ENCODE measurements around the gene E2F7.

Gene E2F7

DNA sequence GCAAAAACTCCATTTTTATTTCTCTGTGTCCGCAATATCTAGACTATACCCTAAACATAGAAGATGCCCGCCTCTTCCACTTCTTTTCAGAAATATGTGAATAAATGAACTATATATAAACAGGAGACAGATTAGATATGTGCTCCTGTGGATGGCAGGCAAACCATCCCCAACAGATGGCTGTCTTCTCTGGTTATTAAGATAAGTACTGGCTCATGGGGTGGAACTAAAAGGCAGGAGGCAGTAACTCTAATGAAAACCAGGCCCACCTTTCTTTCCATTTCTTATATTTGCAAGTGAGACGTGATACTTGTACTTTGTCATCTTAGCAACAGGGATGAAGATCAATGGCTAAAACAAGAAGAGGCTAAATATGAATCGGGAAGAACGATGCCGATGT is 20.2 kb downstream of the E2F7 start:
- Histone ChIP-seq H3K27me3 (ENCODE audit: insufficient read depth, low read length) (no peaks in the 10 kb centered on the region), H3K27ac (ENCODE audit: low read depth, low read length, poor library complexity, severe bottlenecking) (no peak overlapping the region), H3K4me2 (ENCODE audit: low read length) (no peak overlapping the region), H3K9me2 (ENCODE audit: low read depth, low read length) (no peaks in the 10 kb centered on the region), H3K4me3 (ENCODE audit: low read depth, low read length, poor library complexity, severe bottlenecking) (no peak overlapping the region), H3K79me2 (ENCODE audit: insufficient read depth, low read length) (no peaks in the 10 kb centered on the region), H3K9me3 (ENCODE audit: low read length) (0 out of 2 replicates have a peak, but pooled peaks cover under 1% of the 10 kb centered on the region), H4K20me1 (ENCODE audit: insufficient read depth, low read length) (no peaks in the 10 kb centered on the region), H3K9ac (ENCODE audit: low read length) (no peak overlapping the region), H3K36me3 (ENCODE audit: insufficient read depth, low read length) (peaks cover 89% of the 10 kb centered on the region), H2AFZ (ENCODE audit: low read length) (no peak overlapping the region), H3F3A (ENCODE audit: insufficient read depth, low read length) (no peaks in the 10 kb centered on the region), H3K4me1 (ENCODE audit: insufficient read depth, low read length, severe bottlenecking) (no peaks in the 10 kb centered on the region)
- TF ChIP-seq EZH2 (IDR thresholded peaks at IDR 0.05; ENCODE audit: borderline replicate concordance, low read length) = no peak
- TF ChIP-seq, protein P1, sequence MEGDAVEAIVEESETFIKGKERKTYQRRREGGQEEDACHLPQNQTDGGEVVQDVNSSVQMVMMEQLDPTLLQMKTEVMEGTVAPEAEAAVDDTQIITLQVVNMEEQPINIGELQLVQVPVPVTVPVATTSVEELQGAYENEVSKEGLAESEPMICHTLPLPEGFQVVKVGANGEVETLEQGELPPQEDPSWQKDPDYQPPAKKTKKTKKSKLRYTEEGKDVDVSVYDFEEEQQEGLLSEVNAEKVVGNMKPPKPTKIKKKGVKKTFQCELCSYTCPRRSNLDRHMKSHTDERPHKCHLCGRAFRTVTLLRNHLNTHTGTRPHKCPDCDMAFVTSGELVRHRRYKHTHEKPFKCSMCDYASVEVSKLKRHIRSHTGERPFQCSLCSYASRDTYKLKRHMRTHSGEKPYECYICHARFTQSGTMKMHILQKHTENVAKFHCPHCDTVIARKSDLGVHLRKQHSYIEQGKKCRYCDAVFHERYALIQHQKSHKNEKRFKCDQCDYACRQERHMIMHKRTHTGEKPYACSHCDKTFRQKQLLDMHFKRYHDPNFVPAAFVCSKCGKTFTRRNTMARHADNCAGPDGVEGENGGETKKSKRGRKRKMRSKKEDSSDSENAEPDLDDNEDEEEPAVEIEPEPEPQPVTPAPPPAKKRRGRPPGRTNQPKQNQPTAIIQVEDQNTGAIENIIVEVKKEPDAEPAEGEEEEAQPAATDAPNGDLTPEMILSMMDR (IDR thresholded peaks at IDR 0.05; ENCODE audit: low read length) = no peak

DNA sequence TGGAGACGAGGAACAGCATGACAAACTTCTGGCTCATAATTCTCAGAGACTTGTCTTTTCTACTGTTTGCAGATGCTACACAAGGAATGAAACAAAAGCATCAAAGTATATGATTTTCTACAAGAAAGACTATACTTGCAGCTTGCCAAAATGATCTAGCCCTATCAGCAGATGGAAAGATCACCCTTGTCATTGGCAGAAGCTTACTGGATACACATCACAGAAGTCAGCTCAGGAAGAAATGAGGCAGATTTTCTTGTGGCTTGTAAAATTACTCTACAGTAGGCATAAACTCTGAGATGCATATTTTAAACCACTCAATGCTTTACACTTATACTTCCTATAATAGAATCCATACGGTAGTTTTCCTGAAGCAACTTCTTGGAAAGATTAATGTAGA is 20.6 kb downstream of the E2F7 start:
- Histone ChIP-seq H4K20me1 (ENCODE audit: insufficient read depth, low read length) (no peaks in the 10 kb centered on the region), H2AFZ (ENCODE audit: low read length) (no peak overlapping the region), H3K9me3 (ENCODE audit: low read length) (peaks cover 5% of the 10 kb centered on the region; the same call in 1 of the 2 replicates), H3K9ac (ENCODE audit: low read length) (no peak overlapping the region), H3F3A (ENCODE audit: insufficient read depth, low read length) (no peaks in the 10 kb centered on the region), H3K36me3 (ENCODE audit: insufficient read depth, low read length) (peaks cover 94% of the 10 kb centered on the region), H3K9me2 (ENCODE audit: low read depth, low read length) (no peaks in the 10 kb centered on the region), H3K4me3 (ENCODE audit: low read depth, low read length, poor library complexity, severe bottlenecking) (no peak overlapping the region), H3K4me2 (ENCODE audit: low read length) (no peak overlapping the region), H3K27ac (ENCODE audit: low read depth, low read length, poor library complexity, severe bottlenecking) (no peak overlapping the region), H3K4me1 (ENCODE audit: insufficient read depth, low read length, severe bottlenecking) (no peaks in the 10 kb centered on the region), H3K79me2 (ENCODE audit: insufficient read depth, low read length) (no peaks in the 10 kb centered on the region), H3K27me3 (ENCODE audit: insufficient read depth, low read length) (no peaks in the 10 kb centered on the region)
- no peak for TF ChIP-seq EZH2 (IDR thresholded peaks at IDR 0.05; ENCODE audit: borderline replicate concordance, low read length)
- TF ChIP-seq, protein P1 (IDR thresholded peaks at IDR 0.05; ENCODE audit: low read length) = no peak

GRCh38 chr12:77042833-77043232 is 22.5 kb downstream of the E2F7 start:
- H3K27me3 ChIP-seq (ENCODE audit: insufficient read depth, low read length) = no peaks in the 10 kb centered on the region
- H3K9ac ChIP-seq (ENCODE audit: low read length) = no peak overlapping the region
- H3F3A ChIP-seq (ENCODE audit: insufficient read depth, low read length) = no peaks in the 10 kb centered on the region
- H3K4me2 ChIP-seq (ENCODE audit: low read length) = no peak overlapping the region
- no peaks in the 10 kb centered on the region for H3K9me2 ChIP-seq (ENCODE audit: low read depth, low read length)
- H3K36me3 ChIP-seq (ENCODE audit: insufficient read depth, low read length) = peaks cover 96% of the 10 kb centered on the region
- H3K79me2 ChIP-seq (ENCODE audit: insufficient read depth, low read length) = no peaks in the 10 kb centered on the region
- H4K20me1 ChIP-seq (ENCODE audit: insufficient read depth, low read length) = no peaks in the 10 kb centered on the region
- no peak overlapping the region for H3K27ac ChIP-seq (ENCODE audit: low read depth, low read length, poor library complexity, severe bottlenecking)
- H2AFZ ChIP-seq (ENCODE audit: low read length) = no peak overlapping the region
- no peak overlapping the region for H3K4me3 ChIP-seq (ENCODE audit: low read depth, low read length, poor library complexity, severe bottlenecking)
- no peaks in the 10 kb centered on the region for H3K4me1 ChIP-seq (ENCODE audit: insufficient read depth, low read length, severe bottlenecking)
- TF ChIP-seq, protein P1 (IDR thresholded peaks at IDR 0.05; ENCODE audit: low read length) = no peak
- TF ChIP-seq EZH2 (IDR thresholded peaks at IDR 0.05; ENCODE audit: borderline replicate concordance, low read length) = no peak
- peaks cover 14% of the 10 kb centered on the region; the same call in 1 of the 2 replicates for H3K9me3 ChIP-seq (ENCODE audit: low read length)

All from OCI-LY1 (cell line).